ENCODE results near the gene CCDC91.
"Not testable (repeated sequence)": the region's sequence is repeated elsewhere in the genome, so short reads cannot be mapped to it uniquely, and the experiment has no call there.

Gene CCDC91

GRCh38 chr12:28457785-28458184 lies 267.5 kb downstream of the CCDC91 start:
- no peak for DNase-seq (ENCODE audit: low spot score)

DNA sequence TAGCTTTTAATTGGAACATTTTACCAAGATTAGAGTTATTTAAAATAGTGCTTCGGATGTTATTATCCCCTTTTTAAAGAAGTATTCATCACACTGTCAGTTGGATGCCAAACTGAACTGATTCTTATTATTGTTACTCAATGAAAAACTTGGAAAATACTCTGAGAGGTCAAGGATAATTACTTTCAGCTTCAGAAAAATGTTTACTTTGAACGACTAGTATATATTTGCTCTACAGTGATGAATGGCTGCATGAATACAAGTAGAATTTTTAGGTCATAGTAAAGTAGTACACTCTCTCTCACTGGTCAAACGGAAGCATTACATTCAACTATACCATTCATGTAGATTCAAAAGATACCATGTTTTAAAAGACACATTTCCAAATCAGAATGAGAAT lies 269.2 kb downstream of the CCDC91 start:
- no peak for DNase-seq (ENCODE audit: low spot score)

- DNase-seq (ENCODE audit: low spot score), result no peak
Measured at GRCh38 chr12:28460420-28461130, 270.3 kb downstream of the CCDC91 start.

GRCh38 chr12:28463396-28463795 lies 273.1 kb downstream of the CCDC91 start:
- no peak for DNase-seq (ENCODE audit: low spot score)

- DNase-seq (ENCODE audit: low spot score), result not testable (repeated sequence)
Measured at GRCh38 chr12:28471762-28472161, 281.5 kb downstream of the CCDC91 start.

GRCh38 chr12:28476206-28476605 lies 285.9 kb downstream of the CCDC91 start:
- not testable (repeated sequence) for DNase-seq (ENCODE audit: low spot score)

DNA sequence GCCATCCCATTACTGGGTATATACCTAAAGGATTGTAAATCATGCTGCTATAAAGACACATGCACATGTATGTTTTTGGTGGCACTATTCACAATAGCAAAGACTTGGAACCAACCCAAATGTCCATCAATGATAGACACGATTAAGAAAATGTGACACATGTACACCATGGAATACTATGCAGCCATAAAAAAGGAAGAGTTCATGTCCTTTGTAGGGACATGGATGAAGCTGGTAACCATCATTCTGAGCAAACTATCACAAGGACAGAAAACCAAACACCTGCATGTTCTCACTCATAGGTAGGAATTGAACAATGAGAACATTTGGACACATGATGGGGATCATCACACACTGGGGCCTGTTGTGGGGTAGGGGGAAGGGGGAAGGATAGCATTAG lies 288.8 kb downstream of the CCDC91 start:
- not testable (repeated sequence) for DNase-seq (ENCODE audit: low spot score)

DNA sequence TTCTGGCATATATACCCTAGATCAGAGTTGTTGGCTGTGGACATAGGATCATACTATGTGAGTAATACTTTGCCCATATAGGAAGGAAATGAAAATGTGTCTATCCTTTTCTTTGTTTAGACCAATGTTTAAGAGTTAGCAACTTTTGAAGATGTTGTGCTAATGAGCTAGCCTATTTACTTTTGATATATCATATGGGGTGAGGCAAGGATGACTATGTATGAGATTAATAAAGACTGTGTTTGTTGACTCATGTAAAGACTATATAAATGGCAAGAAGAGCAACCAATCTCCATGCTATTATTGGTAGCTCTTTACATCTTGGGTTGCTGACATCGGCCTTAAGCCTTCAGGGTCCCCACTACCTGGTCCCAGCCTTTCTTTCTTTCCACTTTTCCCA lies 289.4 kb downstream of the CCDC91 start:
- no peak for DNase-seq (ENCODE audit: low spot score)

DNA sequence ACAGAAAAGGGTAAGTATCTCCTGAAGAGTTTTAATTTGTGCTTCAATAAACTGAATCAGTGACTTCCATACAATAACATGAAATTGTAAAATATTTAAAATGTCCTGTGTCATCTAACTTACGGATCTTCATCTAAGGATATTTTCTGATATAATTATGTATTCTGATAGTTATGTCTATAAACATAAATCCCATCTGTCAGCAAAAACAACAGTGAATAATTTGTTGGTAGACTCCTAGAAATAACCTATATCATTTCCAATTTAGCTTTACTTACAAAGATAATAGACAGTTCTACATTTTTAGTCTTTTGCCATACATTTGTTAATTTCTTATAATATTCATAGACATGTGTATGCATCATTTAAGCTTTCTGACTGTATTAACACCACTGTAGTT lies 293.9 kb downstream of the CCDC91 start:
- no peak for DNase-seq (ENCODE audit: low spot score)

DNA sequence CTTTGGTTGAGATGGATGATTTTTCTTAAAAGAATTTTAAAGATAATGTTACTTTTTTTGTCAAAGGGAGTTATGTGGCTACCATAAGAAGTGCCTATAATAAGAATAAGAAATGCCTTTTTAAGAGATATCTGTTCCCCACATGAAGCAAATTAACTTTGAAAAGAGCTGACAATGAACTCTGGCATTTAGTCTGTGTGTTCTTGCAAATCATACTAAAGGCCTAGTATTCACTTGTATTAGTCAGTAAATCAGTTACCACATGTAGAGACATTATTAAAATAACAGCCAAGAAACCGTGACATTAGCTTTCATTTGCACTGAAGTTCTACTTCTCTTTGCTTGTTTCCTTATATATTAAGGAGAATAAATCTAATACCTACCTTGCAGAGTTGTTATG lies 296.3 kb downstream of the CCDC91 start:
- no peak for DNase-seq (ENCODE audit: low spot score)

DNA sequence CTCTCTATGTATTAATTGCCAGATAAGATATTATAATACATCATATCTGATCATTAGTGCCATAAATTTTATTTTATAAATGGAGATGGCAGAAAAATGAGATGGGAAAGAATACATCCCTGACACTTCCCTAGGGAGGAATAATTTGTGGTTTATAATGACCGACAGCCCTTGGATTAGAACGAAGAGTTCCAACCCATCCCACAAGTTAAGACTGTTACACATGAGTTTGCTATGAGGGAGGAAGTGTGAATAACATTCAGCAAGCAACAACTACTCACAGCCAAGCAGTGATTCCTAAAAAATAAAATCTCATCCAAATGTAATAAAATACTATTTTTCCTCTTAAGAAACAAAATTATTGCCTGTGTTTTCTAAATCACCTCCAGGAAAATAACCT lies 299.0 kb downstream of the CCDC91 start:
- DNase-seq (ENCODE audit: low spot score), result peak; percentile 11

DNA sequence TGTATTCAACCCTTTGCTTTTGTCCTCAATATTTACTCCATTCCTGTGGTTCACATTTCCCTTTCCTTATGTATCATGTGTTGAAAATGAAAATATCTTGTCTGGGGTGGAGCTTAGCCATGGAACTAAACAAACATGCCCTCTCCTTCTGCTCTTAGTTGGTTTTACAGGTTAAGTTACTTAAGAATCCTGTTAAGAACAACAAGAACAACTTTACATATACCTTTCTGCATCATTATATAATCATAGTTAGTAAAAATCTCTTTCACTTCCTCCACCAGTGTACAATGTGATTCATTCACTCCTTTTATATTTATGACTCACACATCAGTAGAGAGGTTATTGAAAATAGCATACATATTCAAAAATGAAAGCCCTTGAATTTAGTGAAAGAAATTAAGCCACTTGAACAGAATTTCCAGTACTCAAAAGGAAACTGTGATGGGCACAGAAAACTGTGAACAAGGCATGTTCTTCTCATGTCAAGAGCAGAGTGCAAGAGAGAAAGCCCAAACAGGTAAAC lies 307.7 kb downstream of the CCDC91 start:
- no peak for DNase-seq (ENCODE audit: low spot score)

DNA sequence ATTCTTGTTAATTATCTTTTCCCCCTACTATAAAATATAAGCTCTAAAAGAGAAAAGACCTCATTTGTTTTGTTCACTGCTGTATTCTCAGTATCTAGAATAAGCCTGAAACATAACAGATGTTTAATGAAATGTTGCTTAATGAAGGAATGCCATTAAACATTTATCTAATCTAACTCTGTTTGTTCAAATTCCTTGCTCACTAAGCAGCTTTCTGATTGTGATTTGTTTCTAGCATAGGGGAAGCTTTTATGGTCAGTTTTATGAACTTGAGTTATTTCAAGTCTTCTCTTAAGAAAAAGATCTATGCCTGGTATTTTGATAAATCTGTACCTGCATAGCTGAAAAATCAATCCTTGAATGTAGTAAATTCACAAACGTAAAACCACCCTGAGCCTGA lies 308.6 kb downstream of the CCDC91 start:
- no peak for DNase-seq (ENCODE audit: low spot score)

GRCh38 chr12:28500373-28501024 lies 310.2 kb downstream of the CCDC91 start:
- DNase-seq (ENCODE audit: low spot score), result no peak

- no peak for DNase-seq (ENCODE audit: low spot score)
Measured at GRCh38 chr12:28506271-28506670, 316.0 kb downstream of the CCDC91 start.

- no peak for DNase-seq (ENCODE audit: low spot score)
Measured at GRCh38 chr12:28507033-28507432, 316.8 kb downstream of the CCDC91 start.

DNA sequence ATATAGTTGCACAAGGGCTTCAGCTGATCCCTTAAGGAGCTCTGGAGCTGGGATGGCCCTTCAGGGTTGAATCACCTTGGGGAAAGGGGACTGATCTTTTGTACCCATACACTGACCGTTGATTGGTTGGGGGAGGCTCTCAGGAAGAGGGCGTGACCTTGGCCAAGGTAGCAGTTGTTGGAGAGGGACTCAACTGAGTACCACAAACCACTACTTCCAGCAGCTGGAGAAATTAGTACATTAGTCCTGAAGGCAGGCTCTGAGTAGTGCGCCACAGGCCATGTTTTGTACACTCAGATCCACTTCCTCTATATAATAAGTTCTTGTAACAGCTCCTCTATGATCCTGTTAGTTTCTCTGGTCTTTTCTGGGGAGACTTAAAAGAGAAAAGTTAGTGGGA lies 317.6 kb downstream of the CCDC91 start:
- no peak for DNase-seq (ENCODE audit: low spot score)

DNA sequence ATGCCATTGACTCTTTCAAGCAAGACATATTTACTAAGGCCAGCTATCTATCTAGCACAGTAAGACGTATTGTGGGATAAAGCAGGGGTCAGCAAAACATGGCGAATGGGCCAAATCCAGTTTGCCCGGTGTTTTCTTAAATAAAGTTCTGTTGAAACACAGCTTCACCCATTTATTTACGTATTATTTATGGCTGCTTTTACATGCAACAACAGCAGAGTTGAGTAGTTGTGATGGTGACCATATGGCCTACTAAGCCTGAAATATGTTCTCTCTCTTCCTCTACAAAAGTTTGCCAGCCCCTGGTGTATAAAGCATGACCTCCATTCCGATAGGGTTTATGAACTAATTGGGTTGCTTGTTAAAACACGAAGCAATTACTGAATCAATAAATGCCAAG lies 322.1 kb downstream of the CCDC91 start:
- DNase-seq (ENCODE audit: low spot score), result no peak

DNA sequence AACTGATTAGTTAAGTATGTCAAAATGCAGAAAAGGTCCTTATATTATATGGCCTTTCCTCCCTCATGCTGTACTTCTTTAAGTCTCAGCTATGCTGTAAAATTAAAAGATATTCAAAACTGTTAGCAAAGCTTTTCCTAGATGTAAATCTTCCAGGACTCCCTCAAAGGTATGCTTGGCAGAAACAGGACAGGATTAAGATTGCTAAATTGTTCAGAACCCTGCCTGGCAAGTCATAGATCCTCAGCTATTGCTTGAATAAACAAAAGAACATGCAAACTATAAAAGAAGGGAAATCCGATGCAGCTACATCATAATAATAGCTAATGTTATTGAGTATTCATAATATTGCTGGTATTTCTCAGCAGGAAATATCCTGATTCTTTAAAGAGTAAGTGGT lies 322.6 kb downstream of the CCDC91 start:
- DNase-seq (ENCODE audit: low spot score), result no peak

DNA sequence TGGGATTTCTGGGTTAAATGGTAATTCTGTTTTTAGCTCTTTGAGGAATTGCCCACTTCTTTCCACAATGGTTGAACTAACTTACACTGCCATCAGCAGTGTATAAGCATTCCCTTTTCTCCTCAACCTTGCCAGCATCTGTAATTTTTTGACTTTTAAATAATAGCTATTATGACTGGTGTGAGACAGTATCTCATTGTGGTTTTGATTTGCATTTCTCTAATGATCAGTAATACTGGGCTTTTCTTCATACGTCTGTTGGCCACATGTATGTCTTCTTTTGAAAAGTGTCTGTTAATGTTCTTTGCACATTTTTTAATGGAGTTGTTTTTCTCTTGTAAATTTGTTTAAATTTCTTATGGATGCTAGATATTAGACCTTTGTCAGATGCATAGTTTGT lies 323.7 kb downstream of the CCDC91 start:
- no peak for DNase-seq (ENCODE audit: low spot score)

DNA sequence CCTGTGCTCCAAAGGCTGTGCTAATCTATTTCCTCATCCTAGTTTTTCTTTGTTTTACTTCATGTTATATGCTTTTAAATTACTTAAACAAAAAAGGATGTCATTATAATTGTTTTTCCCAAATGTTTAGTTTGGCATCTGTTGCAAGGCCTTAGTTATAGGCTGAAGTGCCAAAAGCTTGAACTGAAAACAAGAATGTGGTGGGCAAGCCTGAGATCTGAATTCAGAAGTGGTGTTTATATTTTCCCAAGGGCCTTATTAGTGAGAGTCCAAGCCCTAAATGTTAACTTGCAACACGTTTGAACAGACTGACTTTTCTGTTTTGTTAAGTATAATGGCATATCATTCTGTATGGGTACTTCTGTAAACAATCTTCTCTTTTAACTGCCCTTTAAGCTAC lies 326.8 kb downstream of the CCDC91 start:
- no peak for DNase-seq (ENCODE audit: low spot score)

DNA sequence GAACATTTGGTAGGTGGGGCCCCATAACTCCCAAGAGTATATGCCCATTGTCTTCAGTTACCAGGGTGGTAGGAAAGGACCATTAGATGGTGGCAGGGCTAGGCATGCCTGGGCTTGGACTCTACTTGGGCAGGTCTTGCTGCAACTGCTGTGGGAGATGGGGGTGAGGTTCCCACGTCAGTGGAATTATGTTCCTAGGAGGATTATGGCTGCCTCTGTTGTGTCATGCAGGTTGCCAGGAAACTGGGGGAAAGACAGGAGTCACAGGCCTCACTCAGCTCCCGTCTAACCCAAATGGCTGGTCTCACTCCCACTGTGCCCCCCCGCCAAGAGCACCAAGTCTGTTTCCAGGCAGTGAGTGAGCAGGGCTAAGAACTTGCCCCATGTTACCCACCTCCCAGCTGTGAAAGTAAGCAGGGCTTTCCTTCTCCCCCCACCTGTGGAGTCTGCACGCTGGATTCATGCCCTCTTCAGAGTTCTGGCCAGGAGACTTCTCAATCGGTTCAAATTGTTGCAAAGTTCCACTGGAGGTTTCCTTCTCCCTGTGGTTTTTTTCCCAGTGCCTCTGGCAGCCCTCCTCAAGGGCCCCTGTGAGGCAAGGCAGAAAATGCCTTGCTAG lies 337.5 kb downstream of the CCDC91 start:
- DNase-seq (ENCODE audit: low spot score), result no peak

DNA sequence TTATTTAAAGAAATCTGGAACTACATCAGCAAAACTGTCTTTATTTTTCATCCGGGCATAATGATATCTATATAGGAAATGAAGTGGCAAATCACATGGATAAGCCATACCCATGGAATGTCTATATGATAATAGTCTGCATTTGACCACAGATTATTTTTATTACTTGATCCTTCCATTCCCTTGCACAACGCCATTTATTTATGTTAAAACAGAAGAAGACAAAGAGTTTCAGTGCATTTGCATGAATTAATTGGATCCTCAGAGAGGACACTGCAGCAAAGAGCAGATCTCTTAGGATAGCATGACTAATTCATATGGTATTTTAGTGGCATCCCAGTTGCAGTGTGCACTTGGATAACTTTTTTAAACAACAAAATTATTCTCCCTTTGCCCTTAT lies 345.0 kb downstream of the CCDC91 start:
- DNase-seq (ENCODE audit: low spot score), result no peak
